HS-27A (cell line): ENCODE measurements around the gene TMEM200C.

Experiments
- DNase-seq: peaks from one replicate; pipeline ENCODE4 v3.0.0-alpha.2; 2012; ENCODE audit warnings: low read depth, missing footprints

The TMEM200C gene

DNA sequence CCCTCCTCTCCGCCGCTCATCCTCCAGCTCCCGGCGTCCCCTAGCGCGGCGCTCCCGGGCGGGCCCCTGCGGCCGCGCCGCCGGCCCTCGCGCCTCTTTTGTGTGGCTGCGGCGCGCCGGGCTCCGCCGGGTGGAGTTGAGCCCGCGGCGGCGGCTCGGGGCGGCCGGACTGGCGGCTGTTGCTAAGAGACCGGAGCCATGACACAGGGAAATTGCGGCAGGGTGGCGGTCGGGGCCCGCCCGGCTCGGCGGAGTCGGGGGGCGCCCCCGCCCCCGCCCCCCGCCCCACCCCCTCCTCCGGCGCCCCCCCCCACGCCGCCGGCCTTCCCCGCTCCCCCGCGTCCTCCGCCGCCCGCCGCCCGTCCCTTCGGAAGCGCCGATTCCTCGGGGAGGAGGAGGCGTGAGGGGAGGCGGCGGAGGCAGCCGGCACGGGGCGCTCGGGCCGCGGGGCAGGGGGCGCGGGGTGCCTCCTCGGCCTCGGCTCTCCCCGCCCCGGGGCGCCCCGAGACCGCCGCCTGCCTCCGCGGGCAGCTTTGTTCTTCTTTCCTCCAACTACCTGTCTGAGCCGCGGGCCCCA is at the start of gene TMEM200C:
TSS of gene TMEM200C (minus strand) at position 224 of the 577 bp plus-strand sequence. CDS start 3,459 bp downstream, outside the sequence.
- no peak for DNase-seq

DNA sequence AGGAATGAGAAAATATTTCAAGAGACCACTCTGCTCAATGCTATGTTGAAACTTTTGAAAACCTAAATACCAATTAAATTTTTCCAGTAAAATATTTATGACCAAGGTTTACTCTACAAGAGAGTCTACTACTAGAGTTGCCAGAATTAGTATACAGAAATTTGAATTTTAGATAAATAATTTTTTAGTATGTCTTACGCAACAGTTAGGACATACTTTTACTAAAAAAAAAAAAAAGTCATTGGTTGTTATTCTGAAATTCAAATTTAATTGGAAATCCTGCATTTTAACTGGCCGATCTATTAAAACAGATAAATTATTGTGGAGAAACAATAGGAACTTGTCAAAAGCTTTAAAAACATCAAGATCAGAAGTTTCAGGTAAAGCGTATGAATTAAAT is 49.1 kb upstream of the TMEM200C start:
- no peak for DNase-seq

DNA sequence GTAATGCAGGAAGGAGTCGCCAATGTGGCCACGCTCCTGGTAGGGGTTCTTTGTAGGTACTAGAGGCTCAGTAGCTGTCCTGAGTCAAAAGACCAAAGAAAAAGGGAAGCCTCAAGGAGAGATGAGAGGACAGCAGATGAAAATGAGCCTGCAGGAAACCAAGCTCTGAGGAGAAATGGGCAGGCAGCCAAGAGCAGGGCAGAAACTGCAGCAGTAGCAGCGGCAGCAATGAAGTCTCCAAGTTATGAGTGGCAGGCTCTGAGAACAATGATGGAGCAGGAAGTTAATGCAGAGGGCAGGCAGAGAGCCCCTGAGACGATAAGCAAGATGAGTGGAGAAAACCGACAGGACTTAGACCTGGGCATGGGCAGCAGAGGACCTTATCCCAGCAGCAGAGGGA is 48.2 kb upstream of the TMEM200C start:
- DNase-seq = no peak

DNA sequence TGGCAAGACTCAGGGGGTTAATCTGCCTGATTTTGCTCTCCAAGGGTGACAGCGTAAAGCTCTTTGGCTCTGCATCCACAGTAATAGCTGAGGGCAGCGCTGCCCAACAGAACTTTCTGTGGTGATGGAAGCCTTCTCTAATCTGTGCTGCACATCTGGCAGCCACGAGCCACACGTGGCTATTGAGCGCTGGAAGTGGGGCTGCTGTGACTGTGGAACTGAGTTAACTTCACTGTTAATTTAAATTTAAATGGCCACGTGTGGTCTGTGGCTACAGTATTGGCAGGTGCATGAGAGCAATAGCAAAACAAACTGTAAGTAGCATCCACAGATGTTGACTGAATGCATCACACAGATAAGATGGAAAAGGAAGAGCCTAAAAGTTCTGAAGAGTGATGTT is 47.3 kb upstream of the TMEM200C start:
- DNase-seq = no peak

DNA sequence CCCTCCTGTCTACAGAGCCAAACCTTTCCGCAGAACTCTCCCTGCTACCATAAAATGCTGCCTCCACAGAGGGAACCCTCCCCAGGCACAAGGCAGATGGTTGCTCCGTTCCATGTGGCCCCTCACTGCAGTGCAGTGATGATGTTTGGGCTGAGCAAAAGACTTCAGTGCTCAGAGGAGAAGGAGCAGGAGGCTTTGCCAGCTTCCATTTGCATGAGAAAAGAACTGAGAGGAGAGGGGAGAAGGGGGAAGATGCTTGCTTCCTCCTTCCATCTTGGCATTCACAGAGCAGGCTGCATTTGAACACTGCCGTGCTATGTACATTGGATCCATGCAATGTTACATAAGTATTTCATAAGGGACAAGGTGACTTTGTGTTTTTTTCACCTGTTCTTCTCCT is 46.6 kb upstream of the TMEM200C start:
- no peak for DNase-seq

DNA sequence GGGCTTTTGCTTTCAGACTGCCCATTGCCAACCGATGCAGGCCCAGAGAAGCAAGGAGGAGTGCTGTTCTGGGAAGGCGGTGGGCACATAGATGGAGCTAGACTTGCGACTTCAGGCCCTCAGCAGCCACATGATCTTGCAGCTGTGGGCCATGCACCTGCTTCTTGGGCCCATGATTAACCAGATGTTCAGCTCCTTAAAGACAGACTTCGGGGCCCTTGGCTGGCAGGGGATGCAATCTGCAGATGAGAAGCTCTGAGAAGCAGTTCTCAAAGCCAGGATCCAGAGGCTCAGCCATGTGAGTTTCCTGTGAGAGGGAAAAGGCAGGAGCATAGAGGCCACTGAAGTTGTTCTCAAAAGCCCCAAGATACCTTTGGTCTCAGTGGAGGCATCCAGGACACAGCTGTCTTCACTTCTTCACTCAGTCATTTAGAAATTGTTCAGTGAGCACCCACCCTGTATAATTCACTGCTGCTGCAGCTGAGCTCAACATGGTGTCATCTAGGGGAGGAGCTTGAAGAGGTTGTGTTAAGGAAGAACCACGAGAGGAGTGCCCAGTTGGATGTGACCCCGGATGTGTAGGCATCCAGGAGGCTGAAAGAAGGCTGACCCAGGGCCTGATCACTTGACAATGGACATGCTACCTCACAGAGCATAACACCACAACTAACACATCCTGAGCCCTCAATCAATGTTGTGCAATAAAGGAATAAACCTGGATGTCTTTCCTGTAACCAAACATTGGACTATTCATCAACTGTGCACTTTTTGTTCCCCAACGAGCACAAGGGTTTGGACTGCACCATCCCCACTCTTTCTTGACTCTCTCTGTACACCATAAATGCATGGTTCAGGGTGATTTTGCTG is 44.7 kb upstream of the TMEM200C start:
- DNase-seq = no peak

DNA sequence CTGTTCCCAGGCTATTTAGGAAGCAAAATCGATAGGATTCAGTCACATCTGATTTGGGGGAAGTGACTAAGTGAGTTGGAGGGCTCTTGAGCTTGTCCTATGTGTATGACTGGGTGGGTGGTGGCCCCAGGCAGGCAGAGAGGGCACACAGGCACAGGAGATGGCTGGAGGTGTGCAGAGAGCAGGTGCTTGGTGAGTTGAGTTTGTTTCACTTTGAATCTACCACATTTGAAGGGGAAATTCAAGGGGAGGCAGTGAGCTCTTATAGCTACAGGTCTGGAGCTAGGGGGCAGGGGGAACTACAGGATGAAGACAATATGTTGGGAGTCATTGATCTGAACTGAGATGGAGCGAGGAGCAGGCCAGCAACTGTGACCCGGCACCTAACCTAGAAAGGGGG is 42.5 kb upstream of the TMEM200C start:
- DNase-seq = no peak

DNA sequence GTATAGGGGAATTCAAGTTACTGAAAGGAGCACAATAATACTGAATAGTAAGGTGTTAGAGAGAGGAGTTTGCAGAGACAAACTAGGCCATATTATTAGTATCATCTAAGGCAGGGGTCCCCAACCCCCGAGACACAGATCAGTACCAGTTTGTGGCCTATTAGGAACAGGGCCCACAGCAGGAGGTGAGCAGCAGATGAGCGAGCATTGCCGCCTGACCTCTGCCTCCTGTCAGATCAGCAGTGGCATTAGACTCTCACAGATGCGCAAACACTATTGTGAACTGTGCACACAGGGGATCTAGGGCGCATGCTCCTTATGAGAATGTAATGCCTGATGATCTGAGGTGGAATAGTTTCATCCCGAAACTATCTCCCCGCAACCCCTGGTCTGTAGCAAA is 41.8 kb upstream of the TMEM200C start:
- DNase-seq = no peak

DNA sequence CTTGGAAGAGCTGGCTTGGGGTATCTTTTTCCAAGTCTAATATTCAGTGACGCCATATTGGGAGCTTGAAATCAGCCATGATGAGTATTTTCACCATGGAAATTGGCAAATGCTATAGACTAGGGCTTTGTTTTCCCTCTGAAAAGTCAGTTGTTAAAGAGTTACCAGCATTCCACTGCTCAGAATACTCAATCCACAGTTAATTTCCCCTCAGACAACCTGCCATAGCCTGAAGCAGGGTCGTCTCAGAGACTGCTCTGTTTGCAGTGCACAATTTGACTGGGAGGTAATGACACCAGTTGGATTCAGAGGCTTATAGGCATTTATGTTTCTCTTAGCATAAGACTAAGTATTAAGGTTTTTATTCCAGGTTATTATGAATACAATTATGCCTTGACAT is 35.5 kb upstream of the TMEM200C start:
- DNase-seq = no peak

DNA sequence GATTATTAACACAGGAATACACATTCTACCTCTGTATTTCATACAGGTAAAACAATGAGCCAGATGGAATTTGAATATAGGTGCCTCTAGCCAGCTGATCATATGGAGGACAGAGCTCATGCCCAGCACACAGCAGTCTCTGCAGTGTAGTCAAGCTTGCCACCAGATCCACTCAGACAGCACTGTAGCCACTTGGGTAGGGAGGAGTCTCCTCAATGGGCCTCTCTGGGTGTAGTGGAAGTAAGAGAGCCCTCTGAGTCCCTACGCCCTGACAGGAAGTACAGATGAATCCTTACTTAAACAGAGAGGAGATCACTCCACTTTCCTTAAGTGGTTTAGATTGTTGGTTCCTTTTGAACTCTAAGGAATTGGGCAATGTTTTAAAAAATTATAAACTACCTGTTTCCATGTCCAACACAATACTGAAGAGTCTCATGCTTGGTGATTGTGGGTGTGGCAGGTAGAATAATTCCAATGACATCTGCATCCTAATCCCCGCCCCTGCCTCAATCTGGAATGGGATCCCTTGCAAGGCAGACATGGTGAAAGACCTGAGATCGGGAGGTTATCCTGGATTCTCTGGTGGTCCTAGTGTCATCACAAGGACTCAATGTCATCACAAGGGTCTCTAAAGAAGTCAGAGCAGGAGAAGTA is 23.0 kb upstream of the TMEM200C start:
- no peak for DNase-seq

DNA sequence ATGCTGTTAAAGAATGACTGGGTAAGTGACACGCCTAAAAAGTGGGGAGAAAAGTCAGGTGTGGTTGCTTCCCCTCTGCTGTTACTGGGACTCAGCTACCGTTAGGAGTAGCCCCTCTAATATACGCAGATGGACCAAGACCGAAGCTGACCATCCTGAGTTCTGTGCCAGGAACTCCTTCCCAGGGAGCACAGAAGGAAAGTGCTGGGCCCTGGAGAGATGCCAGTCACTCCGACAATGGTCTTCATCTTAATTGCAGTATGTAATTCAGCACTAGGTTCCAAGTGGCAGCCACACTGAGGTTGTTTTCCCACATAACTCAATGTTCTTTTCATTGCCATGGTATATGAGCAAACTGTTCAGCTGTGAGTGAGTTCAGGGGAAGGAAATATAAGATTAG is 19.6 kb upstream of the TMEM200C start:
- no peak for DNase-seq

DNA sequence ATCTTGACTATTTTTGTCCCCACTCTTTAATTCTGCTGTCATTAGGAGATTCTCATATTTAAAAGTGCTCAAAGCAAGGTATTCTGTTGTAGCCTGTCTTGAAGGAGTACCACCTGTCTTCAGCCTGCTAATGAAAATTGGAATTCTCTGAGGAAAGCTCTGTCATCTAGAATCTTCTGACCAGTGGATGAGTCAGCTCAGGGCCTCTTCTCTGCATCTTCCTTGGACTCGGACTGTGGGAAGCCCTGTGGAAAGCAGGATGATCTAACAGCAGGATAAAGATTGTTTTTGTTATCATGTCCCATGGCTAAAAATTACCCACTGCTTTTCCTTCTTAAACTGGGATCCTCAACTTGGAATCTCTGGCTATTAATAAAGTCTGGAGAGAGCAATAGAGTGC is 18.7 kb upstream of the TMEM200C start:
- DNase-seq = no peak

DNA sequence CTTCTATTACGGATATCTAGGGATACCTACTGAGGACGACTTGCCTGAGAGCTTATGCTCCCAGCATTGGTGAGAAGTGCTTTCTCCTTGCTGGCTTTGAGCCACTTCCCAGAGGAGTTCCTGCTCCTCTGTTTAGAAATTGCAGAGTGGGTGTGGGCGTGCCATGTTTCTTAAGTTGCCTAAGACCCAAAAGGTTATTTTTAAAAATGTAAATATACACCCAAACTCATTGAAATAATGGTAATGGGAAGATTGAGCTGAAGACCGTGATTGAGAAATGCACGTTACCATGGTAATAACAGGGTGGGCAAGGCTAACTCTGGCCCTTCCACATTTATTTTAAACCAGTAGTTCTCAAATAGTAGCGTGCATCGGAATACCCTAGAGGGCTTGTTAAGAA is 17.2 kb upstream of the TMEM200C start:
- no peak for DNase-seq

DNA sequence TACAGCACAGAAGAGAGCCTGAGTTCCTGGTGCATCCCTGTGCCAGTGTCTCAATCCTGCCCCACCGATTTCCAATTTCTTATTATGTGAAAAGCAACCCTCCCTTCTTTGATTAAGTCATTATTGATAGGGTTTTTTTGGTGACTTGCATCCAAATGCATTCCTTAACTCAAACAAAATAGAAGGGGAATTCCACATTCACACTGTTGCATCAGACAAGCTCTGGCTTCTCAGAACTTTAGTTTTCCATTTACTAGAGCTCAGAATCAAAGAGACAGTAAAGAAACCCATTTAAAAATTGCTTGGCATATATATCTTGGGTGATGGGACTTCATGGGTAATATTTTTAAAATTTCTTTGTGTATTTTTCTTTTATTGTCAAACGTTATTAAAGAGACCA is 13.8 kb upstream of the TMEM200C start:
- no peak for DNase-seq

DNA sequence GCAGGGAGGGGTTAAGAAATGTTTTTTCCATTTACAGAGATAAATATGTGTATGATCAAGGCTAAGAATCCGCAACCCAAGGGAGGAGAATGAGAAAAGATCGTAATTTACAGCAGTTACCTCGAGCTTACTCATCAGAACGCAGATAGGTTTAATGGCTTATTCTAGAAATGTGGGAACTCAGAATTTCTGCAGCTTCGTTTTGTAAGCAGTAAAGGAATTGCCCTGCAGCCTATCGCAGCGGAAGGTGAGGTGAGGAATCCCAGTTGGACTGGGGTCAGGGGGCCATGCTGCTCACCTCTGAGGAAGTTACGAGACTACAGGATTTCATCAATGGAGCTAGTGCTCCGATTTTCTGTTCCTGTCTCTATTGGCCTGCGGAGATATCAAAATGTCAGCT is 8.1 kb upstream of the TMEM200C start:
- DNase-seq = no peak

DNA sequence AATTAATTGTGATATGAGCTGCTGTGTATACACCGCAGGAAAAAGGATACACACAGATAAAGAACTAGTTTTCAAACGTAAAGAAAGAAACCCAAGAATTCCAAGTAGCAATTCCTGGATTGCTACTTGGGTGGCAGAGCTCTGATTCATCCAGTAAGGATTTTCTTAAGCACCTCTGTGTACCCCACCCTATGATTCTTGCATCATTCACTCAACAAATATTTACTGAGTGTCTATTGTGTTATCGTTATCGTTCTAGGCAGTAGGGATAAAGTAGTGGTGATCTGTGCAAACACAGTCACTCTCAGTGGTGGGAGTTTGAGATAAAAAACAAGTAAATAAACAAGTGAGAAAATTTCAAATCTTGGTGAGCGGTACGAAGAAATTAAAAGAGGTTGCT is 4.9 kb upstream of the TMEM200C start:
- DNase-seq = peak; percentile 17

DNA sequence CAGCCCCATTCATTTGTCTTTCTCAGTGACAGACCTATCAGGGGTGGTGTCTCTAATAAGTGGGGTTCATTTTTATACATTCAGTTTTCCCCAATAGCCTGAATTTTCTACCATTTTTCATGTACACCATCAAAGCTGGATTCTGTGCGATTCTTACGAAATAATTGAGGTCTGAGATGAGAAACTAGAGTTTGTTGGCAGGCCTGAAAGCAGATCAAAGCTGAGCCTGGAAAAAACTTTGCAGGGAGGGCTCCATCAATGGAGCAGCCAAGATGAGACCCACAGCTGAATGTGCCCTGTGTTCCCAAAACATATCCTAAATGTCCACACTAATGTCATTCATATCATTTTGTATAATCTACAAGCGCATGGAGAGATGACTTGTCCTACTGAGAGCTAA is 4.5 kb upstream of the TMEM200C start:
- no peak for DNase-seq

DNA sequence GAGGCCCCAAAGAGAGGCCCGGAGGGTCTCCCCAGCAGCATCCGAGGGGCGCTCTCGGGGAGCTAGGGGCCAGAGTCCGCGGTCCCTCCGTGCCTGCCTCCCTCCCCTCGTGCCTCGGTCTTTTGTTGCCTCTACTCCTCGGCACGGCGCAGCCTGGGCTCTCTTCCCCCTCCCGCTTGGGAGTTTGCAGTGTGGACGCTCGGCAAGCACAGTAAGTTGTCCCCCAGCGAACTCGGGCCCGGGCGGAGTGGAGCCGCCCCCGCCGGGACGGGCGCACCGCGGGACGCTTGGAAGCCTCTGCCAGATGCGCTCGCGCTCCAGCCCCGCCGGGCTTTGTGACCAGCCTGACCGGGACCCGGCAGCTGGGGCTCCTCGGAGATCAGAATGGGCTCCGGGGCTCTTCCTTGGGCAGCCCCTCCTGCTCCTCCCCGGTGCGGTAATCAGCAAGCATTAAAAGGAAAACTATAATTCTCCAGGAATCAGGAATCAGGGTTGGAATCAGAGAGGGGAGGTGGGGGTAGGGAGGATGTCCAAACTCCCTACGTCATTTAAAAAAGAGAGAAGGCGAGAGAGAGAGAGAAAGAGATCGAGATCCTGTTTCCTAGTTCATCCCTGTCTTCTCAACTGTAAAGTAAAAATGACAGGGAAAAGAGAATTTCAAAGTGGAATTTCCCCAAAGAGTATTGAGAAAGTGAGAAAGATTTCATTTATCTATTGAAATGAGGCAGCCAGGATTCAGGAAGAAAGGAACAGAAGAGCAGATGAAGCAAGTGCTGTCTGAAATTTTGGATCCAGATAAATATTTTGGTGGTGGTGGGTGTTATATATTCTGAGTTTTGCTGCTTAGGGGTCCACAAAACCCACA is 786 bp upstream of the TMEM200C start:
- no peak for DNase-seq

DNA sequence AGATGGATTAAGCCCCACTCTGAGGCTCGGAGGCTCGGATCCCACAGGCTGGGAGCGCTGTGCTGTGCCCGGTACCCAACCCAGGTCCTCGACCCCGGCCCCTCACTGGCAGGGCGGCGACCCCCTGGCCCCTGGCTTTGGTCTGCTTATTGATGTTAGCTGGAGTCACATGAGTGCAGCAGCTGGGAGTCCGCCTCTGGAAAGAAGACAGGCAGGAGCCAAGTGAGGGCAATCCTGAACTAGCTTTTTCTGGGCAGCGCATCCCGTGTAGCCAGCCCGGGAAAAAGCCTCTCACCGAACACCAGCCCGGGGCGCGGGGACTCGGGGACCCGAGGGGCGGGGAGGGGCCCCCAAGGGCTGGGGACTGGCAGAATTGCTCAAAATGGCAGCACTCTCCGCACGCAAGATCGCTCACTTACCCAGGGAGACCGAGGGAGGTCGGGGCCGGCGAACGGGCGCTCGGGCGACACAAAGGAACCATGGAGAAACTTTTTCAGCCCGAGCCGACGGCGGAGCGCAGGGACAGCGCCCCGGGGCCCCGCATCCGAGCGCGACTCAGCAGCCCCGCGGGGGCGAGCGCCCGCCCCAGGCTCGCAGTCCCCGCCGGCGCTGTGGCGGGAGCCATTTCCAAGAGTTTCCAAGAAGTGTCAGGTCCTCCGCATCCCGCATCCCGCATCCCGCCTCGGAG is 567 bp downstream of the TMEM200C start:
- DNase-seq = no peak

DNA sequence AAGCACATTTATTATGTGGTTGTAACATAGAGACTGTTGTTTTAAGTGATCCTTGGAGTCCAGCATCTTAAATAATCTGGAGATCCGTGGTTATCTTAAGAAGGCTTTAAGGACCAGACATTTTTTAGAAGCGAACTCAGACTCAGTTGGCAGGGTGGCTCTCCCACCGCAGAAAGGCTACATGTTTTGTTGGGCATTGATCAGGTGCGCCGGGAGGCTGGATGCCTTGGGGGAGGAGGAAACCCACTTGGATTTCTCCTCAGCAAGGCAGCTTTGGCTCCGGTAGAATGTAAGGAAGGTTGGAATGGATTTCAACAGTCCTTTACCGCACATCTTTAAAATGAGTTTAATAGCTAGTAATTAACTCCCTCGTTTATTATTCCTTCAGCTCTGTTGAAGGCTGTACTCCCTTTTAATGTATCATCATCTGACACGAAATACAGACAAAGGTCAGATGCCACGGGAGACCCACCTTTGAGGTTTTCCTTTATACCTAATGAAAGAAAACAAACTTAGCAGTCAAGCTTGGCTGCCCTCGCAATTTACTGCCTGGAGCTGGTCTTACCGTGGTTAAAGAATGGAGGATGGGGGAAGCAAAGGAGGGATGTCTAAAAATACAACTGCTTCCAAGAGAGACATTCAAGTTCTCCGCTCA is 1.2 kb downstream of the TMEM200C start:
- no peak for DNase-seq

DNA sequence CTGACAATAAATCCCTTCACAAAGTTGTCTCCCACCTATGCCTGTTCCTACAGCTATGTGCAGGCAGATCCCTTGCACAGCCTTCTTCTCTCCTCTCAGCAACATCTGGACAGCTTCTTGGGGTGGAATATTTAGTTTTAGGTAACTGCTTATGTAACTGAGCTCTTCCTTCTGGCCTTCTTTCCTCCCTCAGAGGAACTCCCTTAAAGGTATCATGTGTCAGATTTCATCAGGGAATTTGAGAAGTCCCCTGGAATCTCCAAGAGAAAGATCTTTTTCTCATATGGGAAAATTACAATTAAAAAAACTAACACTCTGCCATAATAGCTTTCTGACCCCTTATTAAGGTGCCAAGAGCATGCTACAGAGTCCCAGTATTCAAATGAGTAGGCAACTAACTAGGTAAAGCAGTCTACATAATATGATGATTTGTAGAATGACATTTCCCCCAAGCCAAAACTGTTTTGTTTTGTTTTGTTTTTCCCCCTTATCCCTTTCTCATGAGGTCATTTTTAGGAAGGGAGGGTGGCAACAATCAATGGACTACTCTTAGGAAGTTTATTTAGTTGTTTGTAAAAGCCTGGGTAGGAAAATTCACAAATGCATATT is 2.4 kb downstream of the TMEM200C start:
- no peak for DNase-seq
